ENCODE data around the gene NDST1. TPM values are rescaled to one million over a fixed set of nuclear protein-coding genes. Genes with fewer than 3 reads are reported as not detected.

Gene NDST1
- total RNA-seq, 2 experiments from 2014 or later: 1.1 to 1.6 TPM

- ATAC-seq (ENCODE audit: poor library complexity): no peak
- intact Hi-C loops (cut with DNase I, micrococcal nuclease): no loop called here
- CTCF ChIA-PET: no interaction called here
Measured at GRCh38 chr5:150605546-150605945, 97.6 kb downstream of the NDST1 start.

GRCh38 chr5:150606476-150606875 is 98.5 kb downstream of the NDST1 start:
- Histone ChIP-seq H3K36me3 (ENCODE audit: insufficient read depth, low read length) (no peaks in the 10 kb centered on the region), H3K27me3 (ENCODE audit: control insufficient read depth in 1 of 2, insufficient read depth in 2 of 2, low read length in 2 of 2) (no peaks in the 10 kb centered on the region), H3K4me1 (ENCODE audit: insufficient read depth, low read length) (no peaks in the 10 kb centered on the region), H3K27ac (ENCODE audit: low read depth in 1 of 2, low read length in 2 of 2) (no peak overlapping the region), H3K9me3 (ENCODE audit: control insufficient read depth in 1 of 2, insufficient read depth in 1 of 2, low read length in 2 of 2) (no peaks in the 10 kb centered on the region), H3K4me3 (ENCODE audit: low read length) (no peak overlapping the region)
- no peak for DNase-seq
- H3K9me3 Mint-ChIP-seq: no peaks in the 10 kb centered on the region
- intact Hi-C loops (cut with DNase I, micrococcal nuclease): no loop called here
- no peaks in the 10 kb centered on the region for H3K36me3 Mint-ChIP-seq (ENCODE audit: low read depth)
- H3K4me3 Mint-ChIP-seq: no peak overlapping the region
- H3K27me3 Mint-ChIP-seq: peaks cover 4% of the 10 kb centered on the region
- TF ChIP-seq CTCF (IDR thresholded peaks at IDR 0.05): no peak
- no peak for ATAC-seq (ENCODE audit: poor library complexity)
- POLR2A ChIA-PET: no interaction called here
- H3K27ac Mint-ChIP-seq: no peak overlapping the region
- CTCF ChIA-PET: no interaction called here
- H3K4me1 Mint-ChIP-seq (ENCODE audit: low read depth): no peaks in the 10 kb centered on the region

More at GRCh38 chr5:150605546-150605945, 97.6 kb downstream of the NDST1 start:
- Histone ChIP-seq H3K27me3 (ENCODE audit: control insufficient read depth in 1 of 2, insufficient read depth in 2 of 2, low read length in 2 of 2) (no peaks in the 10 kb centered on the region), H3K4me1 (ENCODE audit: insufficient read depth, low read length) (no peaks in the 10 kb centered on the region), H3K27ac (ENCODE audit: low read depth in 1 of 2, low read length in 2 of 2) (no peak overlapping the region), H3K9me3 (ENCODE audit: control insufficient read depth in 1 of 2, insufficient read depth in 1 of 2, low read length in 2 of 2) (no peaks in the 10 kb centered on the region), H3K4me3 (ENCODE audit: low read length) (no peak overlapping the region), H3K36me3 (ENCODE audit: insufficient read depth, low read length) (no peaks in the 10 kb centered on the region)
- POLR2A ChIA-PET: no interaction called here
- no peaks in the 10 kb centered on the region for H3K9me3 Mint-ChIP-seq
- no peak overlapping the region for H3K27ac Mint-ChIP-seq
- DNase-seq: no peak
- no peak overlapping the region for H3K4me3 Mint-ChIP-seq
- H3K27me3 Mint-ChIP-seq: peaks cover 4% of the 10 kb centered on the region
- no peaks in the 10 kb centered on the region for H3K36me3 Mint-ChIP-seq (ENCODE audit: low read depth)
- no peak for TF ChIP-seq CTCF (IDR thresholded peaks at IDR 0.05)
- H3K4me1 Mint-ChIP-seq (ENCODE audit: low read depth): no peaks in the 10 kb centered on the region

- H3K36me3 Mint-ChIP-seq (ENCODE audit: low read depth): no peaks in the 10 kb centered on the region
- CTCF ChIA-PET: no interaction called here
- no peak overlapping the region for H3K4me3 ChIP-seq (ENCODE audit: low read length)
Measured at GRCh38 chr5:150607105-150607504, 99.2 kb downstream of the NDST1 start.

More at GRCh38 chr5:150607105-150607504, 99.2 kb downstream of the NDST1 start:
- H3K27ac Mint-ChIP-seq: no peak overlapping the region
- ATAC-seq (ENCODE audit: poor library complexity) (no peak), DNase-seq (no peak)
- H3K4me1 Mint-ChIP-seq (ENCODE audit: low read depth): no peaks in the 10 kb centered on the region
- H3K4me3 Mint-ChIP-seq: no peak overlapping the region
- POLR2A ChIA-PET: no interaction called here
- intact Hi-C loops (cut with DNase I, micrococcal nuclease): no loop called here
- no peaks in the 10 kb centered on the region for H3K36me3 ChIP-seq (ENCODE audit: insufficient read depth, low read length)
- TF ChIP-seq CTCF (IDR thresholded peaks at IDR 0.05): no peak
- no peak overlapping the region for H3K27ac ChIP-seq (ENCODE audit: low read depth in 1 of 2, low read length in 2 of 2)
- peaks cover 3% of the 10 kb centered on the region for H3K27me3 Mint-ChIP-seq
- H3K27me3 ChIP-seq (ENCODE audit: control insufficient read depth in 1 of 2, insufficient read depth in 2 of 2, low read length in 2 of 2): no peaks in the 10 kb centered on the region
- no peaks in the 10 kb centered on the region for H3K4me1 ChIP-seq (ENCODE audit: insufficient read depth, low read length)
- no peaks in the 10 kb centered on the region for H3K9me3 ChIP-seq (ENCODE audit: control insufficient read depth in 1 of 2, insufficient read depth in 1 of 2, low read length in 2 of 2)
- H3K9me3 Mint-ChIP-seq: no peaks in the 10 kb centered on the region

Other genes with a start within 250 kb of the NDST1 start
- under 1 TPM; 0.05 to 0.22 TPM for gene CAMK2A, start 218.4 kb upstream of the NDST1 start, total RNA-seq
- under 1 TPM; 0.22 to 0.56 TPM for gene ARSI, start 205.2 kb upstream of the NDST1 start, total RNA-seq
- 10 to 100 TPM; 40.4 to 43.2 TPM for gene TCOF1, start 150.4 kb upstream of the NDST1 start, total RNA-seq
- gene CD74, start 95.2 kb upstream of the NDST1 start, total RNA-seq: 100 to 1,000 TPM; 299 to 303 TPM
- gene RPS14, start 58.4 kb upstream of the NDST1 start, total RNA-seq: 1,000 to 10,000 TPM; 5,224 to 5,317 TPM
- under 1 TPM; 0.06 to 0.14 TPM for gene SYNPO, start 132.5 kb downstream of the NDST1 start, total RNA-seq
- not detected for gene MYOZ3, start 153.1 kb downstream of the NDST1 start, total RNA-seq
- 100 to 1,000 TPM in 1 of 2 experiments, 10 to 100 TPM in 1; 98.2 to 101 TPM for gene RBM22, start 192.9 kb downstream of the NDST1 start, total RNA-seq

All from CD4-positive, alpha-beta T cell (primary cell).